NT2/D1 (cell line): Measurements from ENCODE around the gene QKI.

Experiments used
- SUZ12 ChIP-seq: IDR thresholded peaks from 2 replicates; pipeline ENCODE4 v1.6.1; 2011; ENCODE audit not compliant: insufficient read length, insufficient read depth; ENCODE audit errors: extremely low read depth
- YY1 ChIP-seq: IDR thresholded peaks from 2 replicates; pipeline ENCODE4 v1.6.1; 2011; ENCODE audit not compliant: insufficient read length, insufficient read depth
- ZNF274 ChIP-seq: IDR thresholded peaks from 2 replicates; pipeline ENCODE4 v1.6.1; 2011; ENCODE audit warnings: mild to moderate bottlenecking, low read depth, low read length

DNA sequence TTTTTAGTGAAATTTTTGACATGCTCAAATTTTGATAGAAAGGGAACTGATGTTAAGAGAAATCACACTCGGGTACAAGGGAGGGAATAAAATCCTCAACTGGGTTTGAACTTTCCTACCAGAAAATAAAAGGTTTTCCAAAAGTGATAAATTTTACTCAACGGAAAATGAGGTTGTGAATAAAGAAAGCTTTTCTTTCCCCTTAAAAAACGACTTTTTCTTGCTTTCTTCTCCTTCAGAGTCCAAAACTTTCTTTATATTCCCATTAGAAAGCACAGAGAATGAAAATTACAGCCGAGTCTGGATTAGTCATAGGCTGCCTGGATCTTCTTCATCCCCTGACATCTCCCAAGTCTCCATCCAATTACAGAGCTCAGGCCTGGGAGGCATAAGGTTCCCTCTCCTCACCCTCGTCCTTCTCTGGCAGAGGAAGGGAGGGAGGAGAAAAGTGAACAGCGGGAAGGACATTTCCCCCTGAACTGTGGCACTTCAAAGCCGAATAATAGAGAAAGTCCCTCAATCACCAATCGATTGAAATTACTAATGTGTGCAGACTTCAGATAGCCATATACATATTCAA, 28.1 kb upstream of the QKI start:
- TF ChIP-seq SUZ12 (no peak), YY1 (no peak), ZNF274 (no peak)
